Measurements from ENCODE around the gene CMTM1.

Gene CMTM1

GRCh38 chr16:66528294-66528693 lies 37.9 kb upstream of the CMTM1 start:
- no peak for TF ChIP-seq CTCF (IDR thresholded peaks at IDR 0.05; ENCODE audit: poor library complexity, severe bottlenecking)

GRCh38 chr16:66529475-66529874 lies 36.8 kb upstream of the CMTM1 start:
- no peak for ATAC-seq (ENCODE audit: low read depth)

More at GRCh38 chr16:66528294-66528693, 37.9 kb upstream of the CMTM1 start:
- Histone ChIP-seq H3K9me3 (ENCODE audit: severe bottlenecking) (no peaks in the 10 kb centered on the region), H3K36me3 (ENCODE audit: low read depth) (peaks cover 63% of the 10 kb centered on the region), H3K4me3 (ENCODE audit: severe bottlenecking) (no peak overlapping the region), H3K4me1 (ENCODE audit: insufficient read depth, poor library complexity, severe bottlenecking) (no peaks in the 10 kb centered on the region), H3K27ac (ENCODE audit: poor library complexity, severe bottlenecking) (no peak overlapping the region), H3K27me3 (ENCODE audit: insufficient read depth, poor library complexity, severe bottlenecking) (no peaks in the 10 kb centered on the region)
- no peak for ATAC-seq (ENCODE audit: low read depth)
- no peak for DNase-seq (ENCODE audit: low spot score)

GRCh38 chr16:66534376-66534799 lies 31.9 kb upstream of the CMTM1 start:
- no peak overlapping the region for H3K27ac ChIP-seq (ENCODE audit: poor library complexity, severe bottlenecking)
- peaks cover 49% of the 10 kb centered on the region for H3K36me3 ChIP-seq (ENCODE audit: low read depth)
- no peaks in the 10 kb centered on the region for H3K9me3 ChIP-seq (ENCODE audit: severe bottlenecking)
- H3K27me3 ChIP-seq (ENCODE audit: insufficient read depth, poor library complexity, severe bottlenecking): no peaks in the 10 kb centered on the region
- TF ChIP-seq CTCF (IDR thresholded peaks at IDR 0.05; ENCODE audit: poor library complexity, severe bottlenecking): no peak
- no peak overlapping the region for H3K4me3 ChIP-seq (ENCODE audit: severe bottlenecking)
- no peak for DNase-seq (ENCODE audit: low spot score)
- H3K4me1 ChIP-seq (ENCODE audit: insufficient read depth, poor library complexity, severe bottlenecking): no peaks in the 10 kb centered on the region
- ATAC-seq (ENCODE audit: low read depth): no peak

More at GRCh38 chr16:66529475-66529874, 36.8 kb upstream of the CMTM1 start:
- H3K36me3 ChIP-seq (ENCODE audit: low read depth): peaks cover 63% of the 10 kb centered on the region
- no peaks in the 10 kb centered on the region for H3K9me3 ChIP-seq (ENCODE audit: severe bottlenecking)
- H3K4me1 ChIP-seq (ENCODE audit: insufficient read depth, poor library complexity, severe bottlenecking): no peaks in the 10 kb centered on the region
- H3K27me3 ChIP-seq (ENCODE audit: insufficient read depth, poor library complexity, severe bottlenecking): no peaks in the 10 kb centered on the region
- TF ChIP-seq CTCF (IDR thresholded peaks at IDR 0.05; ENCODE audit: poor library complexity, severe bottlenecking): no peak
- no peak overlapping the region for H3K4me3 ChIP-seq (ENCODE audit: severe bottlenecking)
- DNase-seq (ENCODE audit: low spot score): no peak
- H3K27ac ChIP-seq (ENCODE audit: poor library complexity, severe bottlenecking): no peak overlapping the region

GRCh38 chr16:66536525-66536924 lies 29.7 kb upstream of the CMTM1 start:
- no peaks in the 10 kb centered on the region for H3K27me3 ChIP-seq (ENCODE audit: insufficient read depth, poor library complexity, severe bottlenecking)

More at GRCh38 chr16:66536525-66536924, 29.7 kb upstream of the CMTM1 start:
- DNase-seq (ENCODE audit: low spot score): no peak
- no peak for TF ChIP-seq CTCF (IDR thresholded peaks at IDR 0.05; ENCODE audit: poor library complexity, severe bottlenecking)
- Histone ChIP-seq H3K4me1 (ENCODE audit: insufficient read depth, poor library complexity, severe bottlenecking) (no peaks in the 10 kb centered on the region), H3K9me3 (ENCODE audit: severe bottlenecking) (no peaks in the 10 kb centered on the region), H3K4me3 (ENCODE audit: severe bottlenecking) (no peak overlapping the region), H3K36me3 (ENCODE audit: low read depth) (peaks cover 45% of the 10 kb centered on the region), H3K27ac (ENCODE audit: poor library complexity, severe bottlenecking) (no peak overlapping the region)
- ATAC-seq (ENCODE audit: low read depth): no peak

All from RWPE2 (cell line).